Stimulated activated naive CD4-positive, alpha-beta T cell (primary cell): ENCODE data around the gene OSER1.

ENCODE experiments used
- DNase-seq, 6 experiments: peaks; one replicate each; lab custom pipeline; 2025; lab: John Stamatoyannopoulos, UW

The OSER1 gene

GRCh38 chr20:44224637-44225036 lies 14.1 kb upstream of the OSER1 start:
- DNase-seq: no peak

- DNase-seq: no peak
Measured at GRCh38 chr20:44223721-44224120, 13.2 kb upstream of the OSER1 start.

- DNase-seq: no peak
Measured at GRCh38 chr20:44222633-44223368, 12.2 kb upstream of the OSER1 start.

GRCh38 chr20:44222027-44222426 lies 11.5 kb upstream of the OSER1 start:
- no peak for DNase-seq

GRCh38 chr20:44221368-44221954 lies 10.9 kb upstream of the OSER1 start:
- DNase-seq: no peak

- no peak for DNase-seq
Measured at GRCh38 chr20:44219791-44220190, 9.2 kb upstream of the OSER1 start.

- peak in 5 of 6 experiments; percentile 4 to 52 (median 11) for DNase-seq
Measured at GRCh38 chr20:44219170-44219730, 8.7 kb upstream of the OSER1 start.

GRCh38 chr20:44218446-44218845 lies 7.9 kb upstream of the OSER1 start:
- DNase-seq: peak; percentile 35 to 72 (median 54)

- DNase-seq: peak; percentile 44 to 76 (median 63)
Measured at GRCh38 chr20:44217342-44218092, 6.9 kb upstream of the OSER1 start.

- DNase-seq: peak; percentile 50 to 73 (median 68)
Measured at GRCh38 chr20:44215125-44215524, 4.6 kb upstream of the OSER1 start.

GRCh38 chr20:44212792-44213191 lies 2.2 kb upstream of the OSER1 start:
- no peak for DNase-seq

- DNase-seq: peak in 2 of 6 experiments; percentile 13 to 28
Measured at GRCh38 chr20:44211177-44212039, 837 bp upstream of the OSER1 start.

GRCh38 chr20:44209686-44210405 lies 725 bp downstream of the OSER1 start:
- DNase-seq: peak in 2 of 6 experiments; percentile 26 to 49

GRCh38 chr20:44208770-44209169 lies 1.8 kb downstream of the OSER1 start:
- DNase-seq: no peak

GRCh38 chr20:44208165-44208564 lies 2.4 kb downstream of the OSER1 start:
- DNase-seq: no peak

- DNase-seq: no peak
Measured at GRCh38 chr20:44207126-44207723, 3.3 kb downstream of the OSER1 start.

- no peak for DNase-seq
Measured at GRCh38 chr20:44206132-44206531, 4.4 kb downstream of the OSER1 start.

- DNase-seq: no peak
Measured at GRCh38 chr20:44204832-44205215, 5.7 kb downstream of the OSER1 start.

- DNase-seq: no peak
Measured at GRCh38 chr20:44204156-44204831, 6.3 kb downstream of the OSER1 start.

GRCh38 chr20:44203161-44203560 lies 7.4 kb downstream of the OSER1 start:
- DNase-seq: no peak
